ENCODE data around the gene CRYGS. TPM values are rescaled to one million over a fixed set of nuclear protein-coding genes. Genes with fewer than 3 reads are reported as not detected.

CRYGS gene
- total and polyA plus RNA-seq, 4 donors: 1.2 to 5.8 (median 2.8) TPM

DNA sequence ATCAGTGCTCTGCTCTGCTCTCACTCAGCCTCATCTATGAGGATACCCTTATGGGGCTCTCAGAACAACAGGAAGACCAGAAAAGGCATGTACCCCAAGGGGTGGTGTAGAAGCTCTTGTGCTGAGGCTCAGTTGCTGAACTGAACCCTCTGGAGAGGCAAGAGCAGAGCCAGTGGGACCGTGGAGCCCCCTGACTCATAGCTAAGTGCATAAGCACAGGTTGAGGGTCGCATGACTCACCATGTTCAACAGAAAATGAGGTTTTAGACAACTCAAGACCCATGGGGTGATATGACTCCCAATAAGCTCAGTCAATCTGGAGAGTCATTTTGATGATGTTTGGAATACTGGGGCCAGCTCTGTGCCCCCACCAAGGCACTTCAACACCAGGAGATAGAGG, 37.3 kb downstream of the CRYGS start:
- Histone ChIP-seq H3K27me3 (ENCODE audit: control insufficient read depth in 3 of 3, insufficient read depth in 3 of 3, low read length in 2 of 3) (no peaks in the 10 kb centered on the region), H3K9ac (ENCODE audit: insufficient read depth in 1 of 2, low read length in 2 of 2) (no peak overlapping the region), H3K4me3 (no peak overlapping the region), H3K4me1 (ENCODE audit: control insufficient read depth in 5 of 5, insufficient read depth in 5 of 5, low read length in 5 of 5) (peaks cover 0 to 4% (median 0%) of the 10 kb centered on the region in 5 donors), H3K9me3 (ENCODE audit: control insufficient read depth in 4 of 4, insufficient read depth in 3 of 4, low read length in 3 of 4) (no peaks in the 10 kb centered on the region), H3K36me3 (ENCODE audit: control insufficient read depth in 4 of 4, insufficient read depth in 4 of 4, low read length in 4 of 4) (no peaks in the 10 kb centered on the region), H3K27ac (ENCODE audit: low read depth in 1 of 2, low read length in 1 of 2) (no peak overlapping the region)
- DNase-seq: no peak
- 83 to 97% methylated on average over 2 of the region's 2 CpGs for WGBS, 2 donors
- TF ChIP-seq CTCF (IDR thresholded peaks at IDR 0.05; ENCODE audit: control extremely low read depth, extremely low read depth): no peak
- no peak for ATAC-seq (ENCODE audit: insufficient read depth, low FRiP score)

DNA sequence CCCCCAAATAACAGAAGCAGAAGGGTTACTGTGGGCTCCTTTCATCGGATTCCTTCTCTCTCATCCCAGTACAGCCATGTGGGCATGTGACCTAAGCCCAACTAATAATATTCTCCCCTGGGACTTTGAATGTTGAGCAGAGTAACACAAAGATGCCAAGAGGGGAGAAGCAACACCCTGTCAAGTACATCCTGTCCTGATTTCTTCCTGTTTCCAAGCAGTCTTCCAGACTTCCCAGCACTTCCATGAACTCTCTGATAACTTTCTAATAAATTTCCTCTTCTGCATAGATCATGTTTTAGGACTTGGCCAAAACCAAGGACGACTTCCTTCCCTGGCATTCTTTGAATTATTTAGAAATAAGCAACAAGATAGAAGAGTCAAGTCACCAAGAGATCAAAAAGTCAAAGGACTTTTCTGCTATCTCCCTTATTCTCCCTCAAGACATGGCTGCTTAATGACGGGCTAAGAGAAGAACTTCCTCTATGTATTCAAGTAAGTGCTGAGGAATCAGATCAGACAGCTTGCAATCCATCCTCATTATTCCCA, 37.9 kb downstream of the CRYGS start:
- Histone ChIP-seq H3K4me1 (ENCODE audit: control insufficient read depth in 5 of 5, insufficient read depth in 5 of 5, low read length in 5 of 5) (peaks cover 0 to 4% (median 0%) of the 10 kb centered on the region in 5 donors), H3K4me3 (no peak overlapping the region), H3K9me3 (ENCODE audit: control insufficient read depth in 4 of 4, insufficient read depth in 3 of 4, low read length in 3 of 4) (no peaks in the 10 kb centered on the region), H3K9ac (ENCODE audit: insufficient read depth in 1 of 2, low read length in 2 of 2) (no peak overlapping the region), H3K27me3 (ENCODE audit: control insufficient read depth in 3 of 3, insufficient read depth in 3 of 3, low read length in 2 of 3) (no peaks in the 10 kb centered on the region), H3K36me3 (ENCODE audit: control insufficient read depth in 4 of 4, insufficient read depth in 4 of 4, low read length in 4 of 4) (no peaks in the 10 kb centered on the region), H3K27ac (ENCODE audit: low read depth in 1 of 2, low read length in 1 of 2) (no peak overlapping the region)
- no peak for DNase-seq
- 47 to 78% methylated on average over 3 of the region's 3 CpGs for WGBS, 2 donors
- ATAC-seq (ENCODE audit: insufficient read depth, low FRiP score): no peak
- no peak for TF ChIP-seq CTCF (IDR thresholded peaks at IDR 0.05; ENCODE audit: control extremely low read depth, extremely low read depth)

DNA sequence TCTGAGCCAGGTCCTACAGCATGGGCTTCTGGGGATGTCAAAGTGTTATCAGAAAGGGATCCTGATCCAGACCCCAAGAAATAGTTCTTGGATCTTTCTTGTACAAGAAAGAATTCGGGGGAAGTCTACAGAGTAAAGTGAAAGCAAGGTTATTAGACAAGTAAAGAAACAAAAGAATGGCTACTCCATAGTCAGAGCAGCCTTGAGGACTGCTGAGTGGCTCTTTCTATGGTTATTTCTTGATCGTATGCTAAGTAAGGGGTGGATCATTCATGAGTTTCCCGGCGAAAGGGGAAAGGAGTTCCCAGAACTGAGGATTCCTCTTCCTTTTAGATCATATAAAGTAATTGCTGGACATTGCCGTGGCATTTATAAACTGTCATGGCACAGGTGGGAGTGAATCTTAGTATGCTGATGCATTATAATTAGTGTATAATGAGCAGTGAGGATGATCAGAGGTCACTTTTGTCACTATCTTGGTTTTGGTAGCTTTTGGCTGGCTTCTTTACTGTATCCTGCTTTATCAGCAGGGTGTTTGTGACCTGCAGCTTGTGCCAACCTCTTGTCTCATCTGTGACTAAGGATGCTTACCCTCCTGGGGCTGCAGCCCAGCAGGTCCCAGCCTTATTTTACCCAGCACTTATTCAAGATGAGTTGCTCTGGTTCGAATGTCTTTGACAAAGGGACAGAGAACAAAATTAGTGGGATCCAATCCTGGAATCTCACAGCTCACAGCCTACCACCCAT, 41.0 kb downstream of the CRYGS start:
- ATAC-seq (ENCODE audit: insufficient read depth, low FRiP score) (no peak), DNase-seq (no peak)
- Histone ChIP-seq H3K4me3 (no peak overlapping the region), H3K9ac (ENCODE audit: insufficient read depth in 1 of 2, low read length in 2 of 2) (peak overlapping the region in 1 of 2 donors; percentile 19), H3K36me3 (ENCODE audit: control insufficient read depth in 4 of 4, insufficient read depth in 4 of 4, low read length in 4 of 4) (no peaks in the 10 kb centered on the region), H3K27me3 (ENCODE audit: control insufficient read depth in 3 of 3, insufficient read depth in 3 of 3, low read length in 2 of 3) (no peaks in the 10 kb centered on the region), H3K27ac (ENCODE audit: low read depth in 1 of 2, low read length in 1 of 2) (no peak overlapping the region), H3K4me1 (ENCODE audit: control insufficient read depth in 5 of 5, insufficient read depth in 5 of 5, low read length in 5 of 5) (peaks cover 0 to 4% (median 0%) of the 10 kb centered on the region in 5 donors), H3K9me3 (ENCODE audit: control insufficient read depth in 4 of 4, insufficient read depth in 3 of 4, low read length in 3 of 4) (no peaks in the 10 kb centered on the region)
- TF ChIP-seq CTCF (IDR thresholded peaks at IDR 0.05; ENCODE audit: control extremely low read depth, extremely low read depth): no peak
- WGBS, 2 donors: 60 to 65% methylated on average over 6 of the region's 6 CpGs

Data from lung (tissue), 12 donors.